ENCODE measurements around the gene EARS2.
"Not testable (repeated sequence)": the region's sequence is repeated elsewhere in the genome, so short reads cannot be mapped to it uniquely, and the experiment has no call there.

The EARS2 gene

DNA sequence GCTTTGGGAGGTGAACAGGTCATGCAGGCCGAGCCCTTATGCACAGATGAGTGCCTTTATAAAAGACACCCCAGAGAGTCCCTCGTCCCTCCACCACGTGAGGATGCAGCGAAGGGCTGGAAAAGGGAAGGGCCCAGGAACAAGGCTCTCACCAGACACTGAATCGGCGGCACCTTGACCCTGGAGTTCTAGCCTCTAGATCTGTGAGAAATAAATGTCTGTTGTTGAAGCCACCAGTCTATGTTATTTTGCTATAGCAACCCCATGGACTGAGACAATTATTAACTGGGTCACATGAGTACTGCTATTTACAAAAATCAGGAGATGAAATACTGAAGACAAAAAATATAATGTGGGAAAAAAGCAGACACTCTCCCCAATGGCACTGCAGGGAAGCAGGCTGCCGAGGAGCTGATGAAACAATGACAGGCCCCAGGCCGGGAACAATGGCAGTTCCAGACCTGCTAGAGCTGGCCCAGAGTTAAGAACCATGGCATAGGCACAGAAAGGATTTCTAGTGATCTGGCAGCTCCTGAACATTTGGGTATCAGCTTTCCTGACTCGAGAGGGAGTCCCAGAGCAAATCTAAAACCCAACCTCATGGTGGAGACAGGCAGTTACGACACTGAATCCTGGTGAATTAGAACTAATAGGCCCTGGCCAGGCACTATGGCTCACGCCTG is 29.0 kb downstream of the EARS2 start:
- no peak for DNase-seq

DNA sequence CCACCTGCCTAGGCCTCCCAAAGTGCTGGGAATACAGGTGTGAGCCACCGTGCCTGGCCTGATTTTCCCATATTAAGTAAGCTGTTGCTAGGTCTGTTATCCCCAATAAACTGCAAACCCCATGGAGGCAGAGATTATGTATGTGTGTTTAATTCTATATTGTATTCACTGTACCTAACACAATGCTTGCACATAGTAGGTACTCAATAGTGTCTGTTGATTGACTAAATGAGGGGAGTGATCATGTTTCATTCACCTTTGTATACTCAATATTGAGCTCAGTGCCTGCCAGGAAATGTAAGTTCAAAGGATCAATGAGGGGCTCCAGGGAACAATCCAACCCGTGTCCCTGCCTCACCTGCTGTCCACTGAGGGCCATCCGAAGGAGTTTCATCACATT is 32.3 kb downstream of the EARS2 start:
- DNase-seq = no peak

- peak in 1 of 4 experiments; percentile 16 for DNase-seq
Measured at GRCh38 chr16:23523876-23524385, 33.2 kb downstream of the EARS2 start.

- peak in 3 of 4 experiments; percentile 59 to 70 (median 60) for DNase-seq
Measured at GRCh38 chr16:23523321-23523720, 33.8 kb downstream of the EARS2 start.

GRCh38 chr16:23521965-23522364 is 35.2 kb downstream of the EARS2 start:
- no peak for DNase-seq

- DNase-seq = peak in 3 of 4 experiments; percentile 33 to 84 (median 82)
Measured at GRCh38 chr16:23521037-23521743, 36.0 kb downstream of the EARS2 start.

DNA sequence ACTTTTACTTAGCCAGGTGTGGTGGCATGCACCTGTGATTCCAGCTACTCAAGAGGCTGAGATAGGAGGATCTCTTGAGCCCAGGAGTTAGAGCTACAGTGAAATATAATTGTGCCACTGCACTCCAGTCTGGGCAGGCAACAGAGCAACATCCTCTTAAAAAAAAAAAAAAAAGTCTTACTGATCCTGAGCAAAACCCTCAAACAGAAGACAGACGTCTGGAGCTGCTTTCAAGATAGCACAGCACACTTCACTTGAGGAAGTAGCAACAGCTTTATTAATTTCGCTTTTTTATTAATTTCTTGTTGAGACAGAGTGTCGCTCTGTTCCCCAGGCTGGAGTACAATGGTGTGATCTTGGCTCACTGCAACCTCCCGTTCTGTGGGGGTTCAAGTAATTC is 36.6 kb downstream of the EARS2 start:
- DNase-seq = peak in 3 of 4 experiments; percentile 62 to 73 (median 70)

DNA sequence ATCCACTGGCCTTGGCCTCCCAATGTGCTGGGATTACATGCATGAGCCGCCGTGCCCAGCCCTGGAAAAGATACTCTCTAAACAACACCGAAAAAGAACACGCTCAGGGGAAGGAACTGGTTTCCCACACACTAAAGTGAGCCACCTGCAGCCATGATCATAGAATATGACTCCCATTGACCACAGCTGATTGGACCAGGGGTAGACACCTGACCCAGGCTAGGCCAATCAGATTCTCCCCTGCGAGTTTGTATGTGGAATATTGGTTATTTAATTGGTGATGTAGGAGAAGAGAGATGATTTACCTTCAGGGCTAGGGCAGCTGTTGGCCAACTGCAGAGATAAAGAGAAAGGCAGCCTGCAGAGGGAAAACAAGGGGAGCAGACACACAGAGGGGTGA is 37.9 kb downstream of the EARS2 start:
- peak in 1 of 4 experiments; percentile 15 for DNase-seq

DNA sequence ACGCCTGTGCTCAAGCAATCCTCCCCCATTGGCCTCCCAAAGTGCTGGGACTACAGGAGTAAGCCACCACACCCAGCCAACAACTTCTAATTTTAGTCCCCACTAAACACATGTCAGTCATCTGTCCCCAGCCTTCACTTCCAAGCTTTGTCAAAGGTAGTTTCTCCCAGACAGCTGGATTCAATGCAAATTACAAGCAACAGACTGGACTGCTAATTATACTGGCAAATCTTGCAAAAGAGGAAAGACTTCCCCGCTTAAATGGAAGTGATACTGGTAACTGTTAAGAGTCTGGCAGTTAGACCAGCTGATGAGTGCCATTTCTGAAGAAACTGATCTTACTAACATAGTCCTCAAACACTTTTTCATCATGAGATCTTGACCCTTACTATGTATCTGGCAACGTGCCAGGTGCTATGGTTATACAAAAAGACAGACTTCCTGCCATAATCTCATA is 38.7 kb downstream of the EARS2 start:
- DNase-seq = peak; percentile 59 to 90 (median 80)

GRCh38 chr16:23516366-23517137 is 40.6 kb downstream of the EARS2 start:
- DNase-seq = peak in 3 of 4 experiments; percentile 64 to 68 (median 67)

DNA sequence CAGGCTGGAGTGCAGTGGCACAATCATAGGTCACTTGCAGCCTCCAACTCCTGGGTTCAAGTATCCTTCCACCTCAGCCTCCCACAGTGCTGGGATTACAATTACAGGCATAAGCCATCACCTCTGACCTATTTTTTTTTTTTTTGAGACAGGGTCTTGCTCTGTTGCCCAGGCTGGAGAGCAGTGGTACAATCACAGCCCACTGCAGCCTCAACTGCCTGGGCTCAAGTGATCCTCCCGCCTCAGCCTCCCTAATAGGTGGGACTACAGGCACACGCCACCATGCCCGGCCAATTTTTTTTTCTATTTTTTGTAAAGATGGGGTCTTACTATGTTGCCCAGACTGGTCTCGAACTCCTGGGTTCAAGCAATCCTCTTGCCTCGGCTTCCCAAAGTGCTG is 41.3 kb downstream of the EARS2 start:
- DNase-seq = no peak

DNA sequence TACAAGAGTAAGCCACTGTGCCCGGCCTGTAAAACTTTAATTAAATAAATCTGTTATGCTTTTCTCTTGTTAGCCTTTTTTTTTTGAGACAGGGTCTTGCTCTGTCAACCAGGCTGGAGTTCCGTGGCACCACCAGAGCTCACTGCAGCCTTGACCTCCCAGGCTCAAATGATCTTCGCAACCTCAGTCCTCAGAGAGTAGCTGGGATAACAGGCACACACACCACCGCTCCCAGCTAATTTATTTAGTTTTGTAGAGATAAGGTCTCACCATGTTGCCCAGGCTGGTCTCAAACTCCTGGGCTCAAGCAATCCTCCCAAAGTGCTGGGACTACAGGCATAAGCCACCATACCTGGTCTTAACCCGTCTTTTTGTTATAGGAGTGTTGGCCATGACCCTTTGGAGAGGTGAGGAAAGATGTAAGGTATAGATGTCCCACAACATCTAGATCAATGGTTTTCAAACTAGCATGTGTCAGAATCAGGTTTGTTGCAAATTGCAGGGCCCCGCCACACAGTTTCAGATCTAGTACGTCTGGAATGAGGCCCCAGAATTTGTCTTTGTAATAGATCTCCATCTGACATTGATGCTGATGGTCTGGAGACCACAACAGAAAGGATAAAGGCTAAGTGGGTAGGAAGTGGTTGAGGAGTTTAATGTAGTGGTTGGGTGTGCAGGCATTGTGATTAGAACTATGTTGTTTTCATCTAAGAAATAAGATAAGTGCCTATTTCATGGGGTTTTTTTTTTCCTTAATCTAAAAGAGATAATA is 42.6 kb downstream of the EARS2 start:
- DNase-seq = no peak

- DNase-seq = no peak
Measured at GRCh38 chr16:23512168-23512695, 44.9 kb downstream of the EARS2 start.

GRCh38 chr16:23511731-23512130 is 45.4 kb downstream of the EARS2 start:
- no peak for DNase-seq

DNA sequence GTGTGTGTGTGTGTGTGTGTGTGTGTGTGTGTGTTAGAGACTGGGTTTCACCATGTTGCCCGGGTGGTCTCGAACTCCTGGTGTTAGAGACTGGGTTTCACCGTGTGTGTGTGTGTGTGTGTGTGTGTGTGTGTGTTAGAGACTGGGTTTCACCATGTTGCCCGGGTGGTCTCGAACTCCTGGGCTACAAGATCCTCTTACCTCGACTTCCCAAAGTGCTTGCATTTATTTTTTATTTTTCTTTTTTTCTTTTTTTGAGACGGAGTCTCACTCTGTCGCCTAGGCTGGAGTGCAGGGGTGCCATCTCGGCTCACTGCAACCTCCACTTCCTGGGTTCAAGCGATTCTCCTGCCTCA is 46.3 kb downstream of the EARS2 start:
- not testable (repeated sequence) for DNase-seq

DNA sequence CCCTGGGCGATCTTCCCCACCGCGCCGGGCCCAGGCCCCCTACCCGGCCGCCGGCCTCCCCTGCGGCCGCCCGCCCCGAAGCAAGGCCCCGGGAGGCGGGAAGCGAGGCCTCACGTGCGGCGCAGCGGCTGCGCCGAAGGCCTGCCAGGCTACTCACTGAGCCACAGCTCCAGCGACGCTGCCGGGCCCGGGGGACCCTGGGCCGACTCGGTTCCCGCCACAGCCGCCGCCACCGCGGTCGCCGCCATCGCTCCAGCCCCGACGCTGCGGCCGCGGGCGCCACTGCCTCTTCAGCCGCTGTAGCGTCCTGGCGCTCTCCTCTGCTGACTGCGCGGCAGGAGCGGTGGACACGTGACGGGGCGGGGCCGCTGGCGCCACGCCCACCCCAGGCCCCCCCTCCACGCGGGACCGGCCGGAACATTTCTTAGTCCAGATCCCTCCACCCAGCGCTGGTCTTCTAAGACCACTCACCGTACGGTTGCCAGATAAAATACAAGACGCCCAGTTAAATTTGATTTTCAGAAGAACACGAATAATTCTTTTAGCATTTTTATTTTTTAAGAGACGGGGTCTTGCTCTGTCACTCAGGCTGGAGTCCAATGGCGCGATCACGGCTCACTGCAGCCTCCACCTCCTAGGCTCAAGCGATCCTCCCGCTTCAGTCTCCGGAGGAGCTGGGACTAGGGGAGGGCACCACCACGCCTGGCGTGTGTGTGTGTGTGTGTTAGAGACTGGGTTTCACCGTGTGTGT is 46.8 kb downstream of the EARS2 start, which contains the start of gene GGA2:
Gene GGA2 (minus strand): TSS at position 331 of the 751 bp plus-strand sequence. CDS start 83 bp downstream, at position 248.
- peak; percentile 84 to 93 (median 88) for DNase-seq

- peak; percentile 43 to 58 (median 48) for DNase-seq
Measured at GRCh38 chr16:23509782-23510163, 47.4 kb downstream of the EARS2 start.

- no peak for DNase-seq
Measured at GRCh38 chr16:23509441-23509754, 47.8 kb downstream of the EARS2 start.

DNA sequence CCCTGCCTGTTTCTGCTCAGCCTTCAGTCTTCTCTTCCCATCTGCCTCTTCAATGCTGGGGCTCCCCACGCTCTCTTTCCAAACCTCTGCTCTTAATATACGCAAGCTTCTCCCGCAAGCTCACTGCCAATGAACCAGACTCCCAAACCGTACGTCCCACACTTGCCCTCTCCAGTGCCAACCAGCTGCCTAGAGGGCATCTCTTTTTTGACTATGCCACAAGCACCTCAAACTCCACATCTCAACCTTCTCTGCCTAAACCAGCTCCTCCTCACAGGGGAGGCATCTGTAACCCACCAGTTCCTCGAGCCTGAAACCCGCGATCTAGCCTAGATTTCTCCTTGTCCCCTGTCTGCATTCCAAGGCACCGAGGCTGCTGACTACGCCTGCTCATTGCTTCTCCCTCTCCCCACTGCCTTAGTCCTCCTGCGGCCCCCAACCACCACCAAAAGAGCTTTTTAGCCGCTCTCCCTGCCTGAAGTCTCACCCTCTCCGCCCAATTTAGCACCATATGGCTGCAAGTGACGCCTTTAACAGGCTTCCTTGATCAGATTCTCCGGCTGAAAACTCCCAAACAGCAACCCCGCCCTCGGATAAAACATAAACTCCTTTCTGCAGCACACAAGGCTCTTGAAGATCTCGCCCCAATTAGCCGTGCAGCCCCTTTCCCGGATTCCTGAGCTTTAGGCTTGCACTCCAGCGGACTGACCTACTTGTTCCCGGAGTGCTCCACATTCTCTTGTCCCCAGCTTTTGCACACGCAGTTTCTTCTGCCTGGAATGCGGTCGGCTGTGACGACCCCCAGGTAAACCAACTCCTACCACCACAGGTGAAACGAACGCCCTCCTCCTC is 48.3 kb downstream of the EARS2 start:
- peak in 1 of 4 experiments; percentile 25 for DNase-seq

- no peak for DNase-seq
Measured at GRCh38 chr16:23506606-23506994, 50.5 kb downstream of the EARS2 start.
